ENCODE data around the gene HECW1. TPM values are rescaled to one million over a fixed set of nuclear protein-coding genes. Genes with fewer than 3 reads are reported as not detected.
"Not testable (repeated sequence)": the region's sequence is repeated elsewhere in the genome, so short reads cannot be mapped to it uniquely, and the experiment has no call there.

Gene HECW1
- total RNA-seq, 1 experiment from 2014 or later = 6.7 TPM

- no peak for DNase-seq (ENCODE audit: low read depth)
Measured at GRCh38 chr7:43308913-43309705, 196.7 kb downstream of the HECW1 start.

GRCh38 chr7:43309706-43310022 is 197.2 kb downstream of the HECW1 start:
- DNase-seq (ENCODE audit: low read depth) = no peak

- no peak for DNase-seq (ENCODE audit: low read depth)
Measured at GRCh38 chr7:43311052-43311451, 198.6 kb downstream of the HECW1 start.

DNA sequence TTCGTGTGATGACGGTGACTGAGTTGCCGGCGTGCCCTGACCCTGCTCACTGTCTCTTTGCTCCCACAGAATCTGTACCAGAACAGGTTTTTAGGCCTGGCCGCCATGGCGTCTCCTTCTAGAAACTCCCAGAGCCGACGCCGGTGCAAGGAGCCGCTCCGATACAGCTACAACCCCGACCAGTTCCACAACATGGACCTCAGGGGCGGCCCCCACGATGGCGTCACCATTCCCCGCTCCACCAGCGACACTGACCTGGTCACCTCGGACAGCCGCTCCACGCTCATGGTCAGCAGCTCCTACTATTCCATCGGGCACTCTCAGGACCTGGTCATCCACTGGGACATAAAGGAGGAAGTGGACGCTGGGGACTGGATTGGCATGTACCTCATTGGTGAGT is 199.2 kb downstream of the HECW1 start:
- no peak for DNase-seq (ENCODE audit: low read depth)

DNA sequence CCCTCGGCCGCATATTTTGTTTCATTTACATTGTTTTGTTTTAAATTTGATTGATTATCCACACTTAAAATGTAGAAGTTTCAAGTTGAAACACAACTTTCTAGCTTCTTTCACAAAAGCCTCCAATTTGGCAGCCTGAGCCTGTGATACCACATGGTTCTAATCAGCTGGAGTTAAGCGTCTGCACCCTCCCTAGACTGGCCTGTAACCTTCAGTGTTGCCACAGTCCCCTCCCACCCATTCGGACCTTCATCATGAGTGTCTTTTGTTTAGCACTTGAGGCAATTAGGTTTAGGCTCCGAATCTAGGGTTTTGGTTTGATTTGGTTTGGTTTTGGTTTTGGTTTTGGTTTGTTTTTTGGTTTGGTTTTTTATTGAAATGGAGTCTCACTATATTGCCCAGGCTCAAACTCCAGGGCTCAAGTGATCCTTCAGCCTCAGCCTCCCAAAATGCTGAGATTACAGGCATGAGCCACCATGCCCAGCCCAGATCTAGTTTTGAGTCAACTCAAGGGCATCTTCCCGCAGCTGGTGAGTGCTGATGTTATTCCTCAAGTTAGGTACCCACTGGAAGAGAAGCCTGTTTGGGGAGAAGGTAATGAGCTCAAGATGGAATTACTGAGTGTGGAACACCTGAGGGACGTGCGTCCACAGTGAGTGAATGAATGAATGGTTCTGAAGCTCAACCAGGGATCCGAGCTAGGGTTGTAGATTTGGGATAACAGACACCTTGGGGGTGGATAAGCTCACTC is 201.4 kb downstream of the HECW1 start:
- no peak for DNase-seq (ENCODE audit: low read depth)

DNA sequence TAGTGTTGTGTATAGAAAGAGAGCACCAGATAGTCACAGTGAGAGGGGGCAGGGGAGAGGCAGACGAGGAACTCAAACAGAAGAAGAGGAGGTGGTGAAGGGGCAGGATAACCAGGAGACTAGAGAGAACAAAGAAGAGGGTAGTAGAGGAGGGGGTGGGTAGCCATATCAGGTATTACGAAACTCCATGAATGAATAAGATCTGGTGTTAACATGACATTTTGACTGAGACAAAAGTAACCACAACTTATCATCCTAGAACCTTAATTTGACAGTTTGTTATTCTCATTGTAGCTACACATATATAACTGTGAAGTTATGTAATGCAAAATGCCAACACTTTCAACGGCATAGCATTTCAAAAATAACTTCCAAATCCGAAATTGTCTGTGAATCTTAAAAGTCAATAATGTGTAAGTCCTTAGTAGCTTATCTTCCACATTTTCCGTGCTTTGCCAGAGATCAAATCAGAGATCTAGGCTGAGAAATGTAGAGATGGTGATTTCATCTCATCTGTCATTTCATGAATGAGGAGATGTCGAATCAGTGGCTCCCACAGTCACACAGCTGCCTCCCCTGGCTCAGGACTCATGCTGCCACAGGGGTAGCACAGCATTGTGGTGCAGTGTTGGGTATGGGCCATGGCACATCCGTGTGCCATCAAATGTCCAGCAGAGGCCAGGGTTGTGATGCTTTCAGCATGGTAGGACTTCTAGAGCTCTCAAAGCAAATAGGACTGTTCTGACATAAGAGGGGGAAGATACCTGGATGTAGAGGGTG is 202.1 kb downstream of the HECW1 start:
- peak; percentile 7 for DNase-seq (ENCODE audit: low read depth)

- no peak for DNase-seq (ENCODE audit: low read depth)
Measured at GRCh38 chr7:43317075-43317474, 204.6 kb downstream of the HECW1 start.

DNA sequence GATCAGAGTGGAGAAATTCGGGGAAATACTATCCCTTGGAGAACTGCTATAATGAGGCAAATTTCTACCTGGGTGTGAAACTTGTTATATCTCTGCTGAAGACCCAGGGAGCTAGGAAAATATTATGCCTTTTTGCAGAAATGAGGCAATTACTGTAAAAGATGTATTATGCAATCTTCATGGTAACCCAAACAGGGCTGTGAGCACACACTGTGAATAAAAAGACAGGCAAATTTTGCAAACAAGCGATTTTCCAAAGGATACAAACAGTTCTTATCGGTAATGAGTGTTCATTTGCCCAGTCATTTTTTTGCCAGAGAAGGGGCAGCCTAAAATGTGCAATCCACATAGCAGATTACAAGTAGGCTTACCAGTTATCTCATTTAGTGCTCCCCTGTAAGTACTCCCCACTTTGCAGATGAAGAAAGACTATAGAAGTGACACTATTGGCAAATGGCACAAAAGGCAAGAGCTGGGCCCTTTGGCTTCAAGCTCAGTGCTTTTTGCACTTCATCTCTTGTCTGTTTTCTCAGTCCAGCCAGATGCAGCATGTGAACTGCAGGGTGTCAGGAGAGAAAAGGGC is 205.8 kb downstream of the HECW1 start:
- DNase-seq (ENCODE audit: low read depth) = no peak

GRCh38 chr7:43325595-43325994 is 213.1 kb downstream of the HECW1 start:
- DNase-seq (ENCODE audit: low read depth) = no peak

GRCh38 chr7:43328336-43328735 is 215.9 kb downstream of the HECW1 start:
- no peak for DNase-seq (ENCODE audit: low read depth)

- DNase-seq (ENCODE audit: low read depth) = no peak
Measured at GRCh38 chr7:43328785-43329380, 216.4 kb downstream of the HECW1 start.

- DNase-seq (ENCODE audit: low read depth) = no peak
Measured at GRCh38 chr7:43332193-43332796, 219.8 kb downstream of the HECW1 start.

- DNase-seq (ENCODE audit: low read depth) = peak; percentile 9
Measured at GRCh38 chr7:43337191-43337590, 224.7 kb downstream of the HECW1 start.

DNA sequence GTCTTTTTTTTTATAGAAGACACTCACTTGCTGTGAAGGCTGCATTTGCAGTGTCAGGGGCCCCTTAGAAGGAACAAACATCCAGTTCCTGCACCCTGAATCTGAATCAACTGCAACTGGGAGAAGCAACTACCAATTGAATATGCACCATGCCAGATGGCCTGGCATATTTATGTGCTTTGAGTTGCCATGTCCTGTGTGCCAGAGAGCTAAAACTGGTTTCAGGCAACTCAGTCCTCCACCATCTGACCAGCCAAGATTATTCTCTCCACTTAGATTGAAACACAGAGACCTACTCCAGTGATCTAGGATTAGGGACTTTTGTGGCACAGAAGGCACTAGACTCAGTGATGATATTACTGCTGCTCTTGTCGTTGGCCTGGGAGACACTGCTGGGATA is 225.4 kb downstream of the HECW1 start:
- DNase-seq (ENCODE audit: low read depth) = no peak

GRCh38 chr7:43341132-43341531 is 228.7 kb downstream of the HECW1 start:
- DNase-seq (ENCODE audit: low read depth) = no peak

DNA sequence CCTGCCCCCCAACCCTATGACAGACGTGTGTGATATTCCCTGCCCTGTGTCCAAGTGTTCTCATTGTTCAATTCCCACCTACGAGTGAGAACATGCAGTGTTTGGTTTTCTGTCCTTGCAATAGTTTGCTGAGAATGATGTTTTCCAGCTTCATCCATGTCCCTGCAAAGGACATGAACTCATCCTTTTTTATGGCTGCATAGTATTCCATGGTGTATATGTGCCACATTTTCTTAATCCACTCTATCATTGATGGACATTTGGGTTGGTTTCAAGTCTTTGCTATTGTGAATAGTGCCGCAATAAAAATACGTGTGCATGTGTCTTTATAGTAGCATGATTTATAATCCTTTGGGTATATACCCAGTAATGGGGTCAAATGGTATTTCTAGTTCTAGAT is 231.0 kb downstream of the HECW1 start:
- DNase-seq (ENCODE audit: low read depth) = not testable (repeated sequence)

GRCh38 chr7:43345696-43346095 is 233.2 kb downstream of the HECW1 start:
- not testable (repeated sequence) for DNase-seq (ENCODE audit: low read depth)

DNA sequence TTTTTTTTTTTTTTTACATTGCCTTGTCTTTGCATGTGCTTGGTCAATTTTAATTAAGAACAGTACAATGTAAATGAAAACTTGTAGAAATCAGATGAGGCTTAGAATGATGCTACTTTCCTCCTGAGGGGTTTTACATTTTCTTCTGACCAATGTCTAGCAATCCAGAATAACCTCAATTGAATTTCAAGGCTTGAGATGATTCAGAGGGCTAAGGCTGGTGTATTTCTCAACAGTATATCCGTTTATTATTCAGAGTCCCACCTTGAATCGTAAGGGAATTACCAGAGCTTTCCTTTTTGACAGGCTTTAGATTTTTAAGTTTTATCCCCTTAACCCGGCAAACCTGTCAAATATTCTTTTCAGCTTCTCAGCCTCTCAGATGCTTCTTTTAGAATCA is 239.2 kb downstream of the HECW1 start:
- no peak for DNase-seq (ENCODE audit: low read depth)

DNA sequence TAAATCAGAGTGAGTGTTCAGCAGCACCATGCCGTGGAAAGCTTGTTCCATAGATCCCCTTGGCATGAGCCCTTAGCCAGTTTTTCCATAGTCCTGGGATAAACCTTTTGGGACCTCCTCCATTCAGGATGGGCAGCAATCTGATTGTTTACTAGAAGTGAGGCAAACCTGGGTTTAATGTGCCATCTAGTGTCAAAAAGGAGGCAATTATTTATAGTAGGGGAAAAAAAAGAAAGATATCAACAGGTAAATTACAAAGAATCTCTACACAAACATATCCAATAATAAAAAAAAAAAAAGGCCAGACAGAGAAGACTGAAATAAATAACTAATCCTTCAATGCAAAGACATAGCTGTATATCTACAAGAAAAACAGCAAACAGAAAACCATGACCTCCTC is 241.5 kb downstream of the HECW1 start:
- no peak for DNase-seq (ENCODE audit: low read depth)

DNA sequence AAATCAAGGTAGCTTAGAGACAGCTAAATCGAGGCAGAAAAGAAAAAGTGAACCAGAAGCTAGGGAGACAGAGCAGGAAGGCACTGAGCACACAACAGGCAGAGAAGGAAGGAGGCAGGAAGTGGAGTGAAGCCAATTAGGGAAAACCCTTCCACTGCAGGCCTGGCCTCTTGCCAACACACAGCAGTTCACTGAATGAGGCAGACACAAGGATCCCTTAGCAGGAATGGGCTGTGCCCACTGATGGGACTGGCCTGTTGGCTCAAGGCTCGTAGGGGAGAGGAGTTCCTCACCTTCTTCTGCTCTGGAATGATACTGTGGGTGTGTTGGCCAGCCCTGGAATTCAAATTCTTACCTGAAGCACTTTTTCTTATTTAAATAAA is 250.2 kb downstream of the HECW1 start:
- DNase-seq (ENCODE audit: low read depth) = peak; percentile 62

- DNase-seq (ENCODE audit: low read depth) = peak; percentile 55
Measured at GRCh38 chr7:43363035-43363791, 250.8 kb downstream of the HECW1 start.
